Measurements from ENCODE around the gene ISCU.
"Not testable (repeated sequence)": the region's sequence is repeated elsewhere in the genome, so short reads cannot be mapped to it uniquely, and the experiment has no call there.

The ISCU gene

DNA sequence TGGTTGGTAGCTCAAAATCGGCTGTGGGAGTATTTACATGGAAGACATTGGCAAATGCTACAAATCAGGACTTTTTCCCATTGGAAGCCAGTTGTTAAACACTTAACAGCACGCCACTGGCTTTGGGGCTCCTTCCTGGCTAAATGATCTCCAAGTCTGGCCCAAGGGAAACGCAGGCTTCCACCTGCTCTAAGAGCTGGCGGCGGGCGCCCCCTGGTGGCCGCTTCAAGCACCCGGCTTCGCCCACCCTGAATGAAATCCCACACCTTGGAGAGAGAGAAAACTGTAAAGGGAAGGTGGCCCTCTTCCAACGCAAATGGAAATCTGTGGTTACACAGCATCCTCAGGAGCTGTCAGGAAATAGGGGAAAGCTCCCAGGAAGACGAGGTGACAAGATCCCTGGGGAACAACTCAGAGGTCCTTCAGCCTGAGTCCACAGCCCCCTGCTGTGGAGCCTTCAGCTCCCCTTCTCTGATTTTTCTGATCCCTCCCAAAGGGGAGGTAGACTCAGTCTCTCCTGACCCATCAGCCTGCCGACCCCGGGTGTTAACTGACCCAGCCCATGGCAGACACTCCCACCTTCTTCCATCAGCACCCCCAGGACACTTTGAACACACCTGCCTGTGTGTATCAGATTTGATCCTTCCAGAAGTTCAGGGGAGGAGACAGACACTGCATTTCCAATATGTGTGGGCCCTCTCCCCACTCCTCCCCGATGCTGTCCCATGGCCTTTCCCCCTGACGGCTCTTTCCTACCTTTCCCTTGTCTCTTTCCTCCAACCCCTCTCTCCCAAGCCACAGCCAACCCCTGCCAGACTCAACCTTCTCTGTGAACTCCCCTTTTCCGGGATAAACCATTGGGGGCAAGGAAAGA is 55.9 kb downstream of the ISCU start:
- DNase-seq (ENCODE audit: low read depth), result peak; percentile 76

DNA sequence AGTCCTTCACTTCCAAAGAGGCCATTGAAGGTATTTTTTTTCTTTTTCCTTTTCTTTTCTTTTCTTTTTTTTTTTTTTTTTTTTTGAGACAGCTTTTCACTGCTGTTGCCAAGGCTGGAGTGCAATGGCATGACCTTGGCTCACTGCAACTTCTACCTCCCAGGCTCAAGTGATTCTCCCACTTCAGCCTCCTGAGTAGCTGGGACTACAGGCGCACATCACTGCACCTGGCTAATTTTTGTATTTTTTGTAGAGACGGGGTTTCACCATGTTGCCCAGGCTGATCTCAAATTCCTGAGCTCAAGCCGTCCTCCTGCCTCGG is 56.5 kb downstream of the ISCU start:
- not testable (repeated sequence) for DNase-seq (ENCODE audit: low read depth)
